GM08714 (cell line): ENCODE measurements around the gene HBM.
"Not testable (repeated sequence)": the region's sequence is repeated elsewhere in the genome, so short reads cannot be mapped to it uniquely, and the experiment has no call there.

Source experiments
- H3K4me3 ChIP-seq: fragments of 200-500 bp; sonication (Bioruptor generic); 2 replicates; pipeline ENCODE4 v1.5.1; 2014; ENCODE audit warnings: mild to moderate bottlenecking, low read length, inconsistent platforms
- ZNF274 ChIP-seq: IDR thresholded peaks from 2 replicates; pipeline ENCODE4 v1.6.1; 2012; ENCODE audit warnings: mild to moderate bottlenecking, low read depth, low read length

The HBM gene

DNA sequence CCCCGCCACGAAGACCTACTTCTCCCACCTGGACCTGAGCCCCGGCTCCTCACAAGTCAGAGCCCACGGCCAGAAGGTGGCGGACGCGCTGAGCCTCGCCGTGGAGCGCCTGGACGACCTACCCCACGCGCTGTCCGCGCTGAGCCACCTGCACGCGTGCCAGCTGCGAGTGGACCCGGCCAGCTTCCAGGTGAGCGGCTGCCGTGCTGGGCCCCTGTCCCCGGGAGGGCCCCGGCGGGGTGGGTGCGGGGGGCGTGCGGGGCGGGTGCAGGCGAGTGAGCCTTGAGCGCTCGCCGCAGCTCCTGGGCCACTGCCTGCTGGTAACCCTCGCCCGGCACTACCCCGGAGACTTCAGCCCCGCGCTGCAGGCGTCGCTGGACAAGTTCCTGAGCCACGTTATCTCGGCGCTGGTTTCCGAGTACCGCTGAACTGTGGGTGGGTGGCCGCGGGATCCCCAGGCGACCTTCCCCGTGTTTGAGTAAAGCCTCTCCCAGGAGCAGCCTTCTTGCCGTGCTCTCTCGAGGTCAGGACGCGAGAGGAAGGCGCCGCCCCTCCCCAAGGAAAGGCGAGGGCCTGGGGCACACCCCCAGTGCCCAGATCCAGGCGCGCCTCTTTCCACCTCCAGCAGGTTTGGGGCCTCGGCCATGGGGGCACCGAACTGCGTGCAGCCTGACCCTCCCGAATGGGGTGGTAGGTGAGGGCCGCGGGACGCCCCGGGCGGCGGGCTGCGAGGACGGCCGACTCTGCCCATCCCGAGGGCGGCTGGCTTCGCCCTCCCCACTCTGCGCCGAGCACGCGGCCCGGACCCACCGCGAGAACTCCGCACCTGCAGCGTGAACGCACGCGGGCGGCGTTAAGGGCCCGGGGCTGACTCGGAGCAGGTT lies 15.1 kb downstream of the HBM start:
- no peak overlapping the region; the same call in 1 of the 2 replicates for H3K4me3 ChIP-seq
- TF ChIP-seq ZNF274 = no peak

DNA sequence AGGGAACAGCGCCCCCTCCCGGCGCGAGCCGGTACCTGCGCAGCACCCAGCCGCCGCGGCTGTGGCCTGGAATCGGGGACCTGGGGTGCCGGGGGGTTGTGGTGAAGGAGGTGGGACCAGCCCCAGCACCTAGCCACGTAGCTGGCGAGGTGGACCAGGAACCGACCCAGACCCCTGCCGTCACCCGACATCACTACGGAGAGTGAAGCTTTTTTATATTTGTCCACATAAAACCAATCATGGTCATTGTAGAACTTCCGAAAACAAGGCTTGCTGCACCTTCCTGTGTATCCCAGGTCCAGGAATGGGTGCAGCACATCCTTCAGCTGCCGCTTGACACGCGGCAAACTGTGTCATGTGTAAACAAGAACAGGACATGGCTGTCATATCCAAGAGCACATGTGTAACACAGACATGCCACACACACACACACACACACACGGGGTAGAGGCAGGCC lies 15.8 kb downstream of the HBM start:
- TF ChIP-seq ZNF274 = no peak
- H3K4me3 ChIP-seq = no peak overlapping the region

DNA sequence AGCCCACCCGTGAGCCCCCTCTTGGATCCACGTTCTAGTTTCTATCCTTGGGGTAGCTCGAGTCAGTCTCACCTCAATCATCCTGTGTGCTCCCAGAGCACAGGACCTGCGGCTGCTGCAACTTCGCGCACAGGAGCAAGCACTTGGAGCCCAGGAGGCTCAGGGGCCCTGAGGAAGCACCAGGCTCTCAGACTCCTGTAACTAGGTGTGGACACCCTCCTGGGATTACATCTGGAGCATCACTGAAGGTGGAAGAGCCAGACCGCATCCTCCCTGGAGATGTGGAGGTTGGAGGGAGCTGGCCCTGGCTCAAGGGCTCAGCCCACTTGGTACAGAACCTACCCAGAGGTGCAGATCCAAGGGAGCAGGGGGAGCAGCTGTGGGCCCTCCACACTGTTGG lies 17.2 kb downstream of the HBM start:
- TF ChIP-seq ZNF274 = no peak
- H3K4me3 ChIP-seq = no peak overlapping the region

DNA sequence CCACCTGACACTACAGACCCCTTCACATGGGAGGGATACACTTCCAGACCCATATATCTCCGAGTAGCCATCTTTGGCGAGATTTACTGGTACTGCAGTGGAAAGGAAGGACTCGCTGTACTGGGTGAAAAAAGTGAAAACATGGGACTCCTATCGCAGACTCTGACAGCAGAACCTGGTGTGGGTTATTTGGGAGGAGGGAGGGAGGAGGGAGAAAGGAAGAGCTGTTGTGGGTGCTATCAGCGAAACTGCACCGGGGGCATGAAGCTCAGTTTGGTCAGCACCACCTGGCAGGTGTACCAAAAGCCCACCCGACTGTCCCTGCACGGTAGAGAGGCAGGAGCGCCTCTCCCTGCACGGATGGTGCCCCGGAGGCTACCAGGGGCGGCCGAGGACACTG lies 19.4 kb downstream of the HBM start:
- TF ChIP-seq ZNF274 = no peak
- no peak overlapping the region for H3K4me3 ChIP-seq

DNA sequence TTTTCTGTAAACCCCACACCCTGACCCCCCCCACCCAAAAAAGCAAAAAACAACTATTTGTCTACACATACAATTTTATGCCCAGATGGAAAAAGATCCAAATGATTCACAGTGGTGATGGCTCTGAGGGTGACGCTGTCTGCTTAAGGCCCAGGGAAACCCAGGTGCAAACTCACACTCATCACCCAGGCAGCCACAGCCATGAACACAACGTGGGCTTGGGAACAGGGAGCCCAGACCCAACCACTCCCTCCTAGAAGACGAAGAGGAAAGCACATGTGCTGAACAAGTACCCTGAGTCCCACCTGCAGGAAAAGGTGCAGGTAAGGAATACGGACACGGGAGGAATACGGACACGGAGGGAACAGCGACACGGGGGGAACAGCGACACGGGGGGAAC lies 19.9 kb downstream of the HBM start:
- TF ChIP-seq ZNF274 = no peak
- H3K4me3 ChIP-seq = no peak overlapping the region

DNA sequence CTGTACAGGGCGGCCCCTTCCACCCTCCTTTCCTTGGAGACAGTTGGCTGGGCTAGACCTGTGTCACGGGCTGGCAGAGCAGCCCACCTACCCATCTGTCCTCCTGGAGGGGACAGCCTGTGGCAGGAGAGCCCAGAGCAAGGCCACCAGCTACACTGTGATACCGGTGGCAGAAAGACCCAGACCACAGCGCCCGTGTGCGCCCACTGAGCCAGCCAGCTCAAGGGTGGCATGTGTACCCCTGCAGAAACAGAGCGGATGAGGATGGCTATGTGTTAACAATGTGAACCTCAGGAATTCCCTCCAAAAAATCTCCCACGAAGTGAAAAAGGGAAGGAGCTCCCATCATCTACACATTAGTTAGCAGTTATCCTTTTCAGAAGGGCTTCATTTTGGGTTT lies 21.6 kb downstream of the HBM start:
- no peak overlapping the region for H3K4me3 ChIP-seq
- TF ChIP-seq ZNF274 = no peak

DNA sequence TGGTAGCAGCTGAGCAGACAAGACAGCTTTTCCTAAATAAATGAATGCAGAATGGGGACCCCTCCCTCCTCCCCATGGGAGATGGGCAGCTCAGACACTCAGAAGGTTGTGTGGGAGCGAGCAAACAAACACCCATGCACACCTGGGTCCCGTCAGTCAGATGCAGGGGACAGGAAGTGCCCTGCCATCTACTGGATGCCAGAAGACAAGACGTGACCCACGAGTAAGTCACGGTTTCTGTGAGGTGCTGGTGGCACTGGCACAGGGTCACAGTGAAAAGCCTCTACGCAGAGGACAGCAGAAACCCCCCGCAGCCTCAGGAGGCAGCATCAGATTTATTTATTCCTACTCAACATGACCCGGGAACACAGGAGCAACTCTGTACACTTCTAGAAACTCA lies 22.9 kb downstream of the HBM start:
- TF ChIP-seq ZNF274 = no peak

DNA sequence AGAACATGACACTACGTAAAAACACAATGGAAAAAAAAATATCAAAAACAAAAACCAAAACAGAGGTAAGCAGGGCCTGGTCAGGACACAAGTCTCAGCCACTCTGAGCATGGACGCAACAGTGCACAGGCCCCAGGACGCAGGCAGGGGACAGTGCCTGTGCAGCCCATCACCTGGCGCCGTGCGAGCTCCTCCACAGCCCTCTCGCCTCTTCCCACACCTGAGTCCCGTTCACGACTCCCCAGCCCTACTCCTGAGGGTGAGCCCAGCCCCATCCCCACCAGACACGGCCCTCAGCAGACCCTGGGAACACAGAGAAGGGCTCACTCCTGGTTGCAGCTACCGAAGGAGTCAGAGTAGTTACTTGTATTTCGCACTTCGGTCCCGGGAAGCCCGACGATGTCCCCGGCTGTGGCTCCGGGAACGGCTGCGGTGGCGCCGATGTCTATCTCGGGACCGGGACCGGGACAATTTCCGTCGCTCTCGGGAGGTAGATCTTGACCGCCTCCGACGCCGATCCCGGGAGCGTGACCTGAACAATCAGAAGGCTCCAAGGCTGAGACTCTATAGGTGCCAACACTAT lies 23.9 kb downstream of the HBM start:
- TF ChIP-seq ZNF274 = no peak

More for the DNA sequence above, 22.9 kb downstream of the HBM start:
- no peak overlapping the region for H3K4me3 ChIP-seq

DNA sequence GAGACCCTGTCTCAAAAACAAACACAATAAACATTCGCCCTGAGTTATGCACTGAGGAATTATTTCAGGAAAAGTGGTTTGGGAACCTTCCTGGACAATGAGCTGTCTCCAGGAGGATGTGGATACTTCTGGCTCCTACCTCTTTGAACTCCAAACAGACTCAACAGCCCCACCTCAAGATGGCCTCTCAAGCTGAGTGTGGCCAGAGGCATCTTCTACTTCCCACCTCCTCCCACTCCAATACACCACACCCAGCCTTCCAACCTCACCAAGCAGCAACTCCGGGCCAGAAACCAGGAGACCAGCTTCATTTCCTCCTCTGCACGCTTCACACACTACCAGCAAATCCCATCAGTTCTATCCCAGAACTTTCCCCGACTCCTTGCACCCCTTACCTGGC lies 26.1 kb downstream of the HBM start:
- H3K4me3 ChIP-seq = no peak overlapping the region
- TF ChIP-seq ZNF274 = no peak

More for the DNA sequence above, 23.9 kb downstream of the HBM start:
- no peak overlapping the region for H3K4me3 ChIP-seq

DNA sequence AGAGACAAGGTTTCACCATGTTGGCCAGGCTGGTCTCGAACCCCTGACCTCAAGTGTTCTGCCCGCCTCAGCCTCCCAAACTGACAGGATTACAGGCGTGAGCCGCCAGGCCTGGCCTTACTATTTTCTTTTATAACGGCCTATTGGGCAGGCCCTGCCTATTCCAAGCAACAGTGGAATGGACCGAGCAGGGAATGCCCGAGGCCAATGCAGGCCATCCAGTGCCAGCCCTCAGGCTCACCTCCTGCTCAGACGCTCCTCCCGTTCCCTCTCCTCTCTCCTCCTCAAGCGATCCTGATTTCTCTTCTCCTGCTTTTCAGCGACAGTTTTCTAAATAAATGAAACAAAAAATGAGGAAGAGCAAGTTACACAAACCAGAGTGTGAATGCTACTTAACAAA lies 26.9 kb downstream of the HBM start:
- TF ChIP-seq ZNF274 = no peak
- no peak overlapping the region for H3K4me3 ChIP-seq

DNA sequence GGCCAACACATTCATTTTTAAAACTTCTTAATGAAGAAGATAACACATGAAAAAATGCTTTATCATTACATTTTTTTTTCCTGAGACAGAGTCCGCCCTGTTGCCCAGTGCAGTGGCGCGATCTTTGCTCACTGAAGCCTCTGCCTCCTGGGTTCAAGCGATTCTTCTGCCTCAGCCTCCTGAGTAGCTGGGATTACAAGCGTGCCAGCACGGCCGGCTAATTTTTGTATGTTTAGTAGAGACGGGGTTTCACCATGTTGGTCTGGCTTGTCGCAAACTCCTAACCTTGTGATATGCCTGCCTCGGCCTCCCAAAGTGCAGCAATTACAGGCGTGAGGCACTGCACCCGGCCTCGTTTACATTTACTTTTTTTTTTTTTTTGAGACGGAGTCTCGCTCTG lies 27.7 kb downstream of the HBM start:
- no peak for TF ChIP-seq ZNF274
- H3K4me3 ChIP-seq = no peak overlapping the region

DNA sequence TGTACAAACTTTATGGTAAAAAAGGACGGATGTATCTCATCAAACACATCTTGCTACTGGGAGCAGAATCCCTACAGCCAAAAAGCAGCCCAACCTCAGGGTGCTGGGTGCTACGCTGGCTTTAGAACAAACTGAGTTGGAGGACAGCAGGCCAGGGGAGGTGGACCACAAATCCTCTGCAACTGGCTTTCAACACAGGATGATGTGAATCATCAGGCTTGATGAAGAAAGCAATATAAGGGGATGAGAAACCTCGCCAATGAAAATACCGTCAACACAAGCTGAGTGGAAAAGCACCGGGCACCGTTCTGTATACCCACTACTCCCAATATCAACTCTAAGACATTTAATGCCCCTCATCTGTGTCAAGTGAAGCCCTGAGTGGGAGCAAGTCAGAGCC lies 28.7 kb downstream of the HBM start:
- no peak for TF ChIP-seq ZNF274
- H3K4me3 ChIP-seq = no peak overlapping the region

DNA sequence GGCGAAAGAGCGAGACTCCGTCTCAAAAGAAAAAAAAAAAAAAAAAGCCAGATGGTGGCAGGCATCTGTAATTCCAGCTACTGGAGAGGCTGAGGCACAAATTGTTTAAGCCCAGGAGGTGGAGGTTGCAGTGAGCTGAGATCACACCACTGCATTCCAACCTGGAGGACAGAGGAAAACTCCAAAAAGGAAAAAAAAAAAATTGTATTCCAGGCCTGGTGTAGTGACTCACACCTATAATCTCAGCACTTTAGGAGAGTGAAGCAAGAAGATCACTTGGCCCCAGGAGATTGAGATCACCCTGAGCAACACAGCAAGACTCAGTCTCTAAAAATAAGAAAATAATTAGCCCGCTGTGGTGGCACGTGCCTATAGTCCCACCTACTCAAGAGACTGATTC lies 34.6 kb downstream of the HBM start:
- no peak overlapping the region for H3K4me3 ChIP-seq
- TF ChIP-seq ZNF274 = no peak

DNA sequence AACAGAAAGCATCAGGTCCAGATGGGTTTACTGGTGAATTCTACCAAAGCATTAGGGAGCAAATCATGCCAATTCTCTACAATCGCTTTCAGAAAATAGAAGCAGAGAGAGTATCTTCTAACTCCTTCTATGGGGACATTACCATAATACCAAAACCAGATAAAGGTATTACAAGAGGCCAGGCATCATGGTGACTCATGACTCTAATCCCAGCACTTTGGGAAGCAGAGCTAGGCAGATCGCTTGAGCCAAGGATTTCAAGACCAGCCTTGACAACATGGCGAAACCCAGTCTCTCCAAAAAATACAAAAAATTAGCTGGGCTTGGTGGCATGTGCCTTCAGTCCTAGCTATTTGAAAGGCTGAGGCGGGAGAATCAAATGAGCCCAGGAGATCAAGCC lies 37.5 kb downstream of the HBM start:
- H3K4me3 ChIP-seq = no peak overlapping the region
- TF ChIP-seq ZNF274 = no peak

DNA sequence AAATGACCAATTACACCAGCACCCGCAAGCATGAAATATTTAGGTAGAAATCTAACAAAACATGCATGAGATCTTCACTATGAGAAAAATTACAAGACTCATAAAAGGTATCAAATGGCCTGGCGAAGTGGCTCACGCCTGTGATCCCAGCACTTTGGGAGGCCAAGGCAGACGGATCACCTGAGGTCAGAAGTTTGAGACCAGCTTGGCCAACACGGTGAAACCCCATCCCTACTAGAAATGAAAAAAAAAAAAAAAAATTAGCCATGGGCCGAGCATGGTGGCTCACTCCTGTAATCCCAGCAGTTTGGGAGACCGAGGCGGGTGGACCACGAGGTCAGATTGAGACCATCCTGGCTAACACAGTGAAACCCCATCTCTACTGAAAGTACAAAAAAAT lies 38.3 kb downstream of the HBM start:
- H3K4me3 ChIP-seq = not testable (repeated sequence)

DNA sequence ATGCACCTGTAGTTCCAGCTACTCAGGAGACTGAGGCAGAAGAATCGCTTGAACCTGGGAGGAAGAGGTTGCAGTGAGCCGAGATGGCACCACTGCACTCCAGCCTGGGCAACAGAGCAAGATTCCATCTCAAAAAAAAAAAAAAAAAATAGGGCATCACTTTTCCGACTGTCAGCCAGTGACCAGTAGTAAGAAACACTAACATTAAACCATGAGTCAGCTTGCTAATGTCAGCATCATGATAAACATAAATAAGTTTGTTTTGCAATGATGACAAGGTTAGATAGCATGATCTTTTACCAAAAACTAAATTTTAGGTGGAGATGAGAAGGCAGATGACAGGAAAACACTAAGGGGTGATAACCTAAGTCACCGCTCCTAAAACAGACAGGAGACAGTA lies 43.6 kb downstream of the HBM start:
- not testable (repeated sequence) for H3K4me3 ChIP-seq

DNA sequence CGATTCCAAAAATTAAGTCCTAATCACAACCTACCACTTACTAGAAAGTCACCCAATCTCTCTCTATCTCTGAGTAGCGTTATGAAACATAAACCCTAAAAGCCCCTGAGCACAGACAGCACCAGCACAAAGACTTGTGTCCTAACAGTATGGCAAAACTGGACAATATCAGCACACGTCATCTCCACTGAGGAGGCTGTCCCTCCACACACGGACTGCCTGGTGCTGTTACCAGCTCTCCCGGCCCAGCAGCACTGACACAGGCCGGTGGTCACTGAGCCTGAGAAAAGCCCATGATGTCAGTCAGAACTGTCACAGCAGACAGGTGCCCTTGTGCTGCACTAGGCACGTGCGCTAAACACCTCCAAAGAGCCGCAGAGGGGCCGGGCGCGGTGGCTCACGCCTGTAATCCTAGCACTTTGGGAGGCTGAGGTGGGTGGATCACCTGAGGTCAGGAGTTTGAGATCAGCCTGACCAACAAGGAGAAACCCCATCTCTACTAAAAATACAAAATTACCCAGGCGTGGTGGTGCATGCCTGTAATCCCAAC lies 45.9 kb downstream of the HBM start:
- H3K4me3 ChIP-seq = not testable (repeated sequence)
